ENCODE measurements around the gene PKN2. TPM values are rescaled to one million over a fixed set of nuclear protein-coding genes. Genes with fewer than 3 reads are reported as not detected.

The PKN2 gene
- total RNA-seq, 1 experiment from 2014 or later = 32.5 TPM

DNA sequence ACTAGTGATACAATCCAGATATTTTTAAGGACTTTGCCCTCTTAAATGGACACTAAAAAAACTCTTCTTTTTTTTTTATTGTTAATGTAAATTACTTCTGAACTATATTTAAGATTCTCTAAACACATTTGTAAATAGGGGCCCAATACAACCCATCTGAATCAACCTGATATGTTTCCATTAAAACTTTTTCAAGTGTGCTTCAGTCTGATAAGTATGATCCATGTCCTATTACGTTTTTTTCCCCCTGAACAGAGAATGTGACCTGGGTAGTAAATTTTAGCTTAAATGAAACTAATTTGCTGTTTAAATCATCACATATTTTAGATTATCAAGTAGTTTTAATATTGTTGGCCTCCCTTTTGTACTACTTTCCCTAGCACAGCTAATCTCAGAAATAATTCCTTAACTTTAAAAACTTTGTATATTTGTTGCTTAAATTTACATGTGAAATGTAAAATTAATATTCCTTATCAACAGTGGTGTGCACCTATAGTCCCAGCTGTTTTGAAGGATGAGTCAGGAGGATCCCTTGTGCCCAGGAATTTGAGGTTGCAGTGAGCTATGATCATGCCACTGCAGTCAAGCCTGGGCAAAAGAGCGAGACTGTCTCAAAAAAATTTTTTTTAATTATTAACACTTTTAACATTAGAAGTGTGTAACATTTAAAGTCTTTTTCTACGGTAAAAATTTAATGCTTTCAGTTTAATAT lies 3.0 kb upstream of the PKN2 start:
- H3K23ac ChIP-seq (ENCODE audit: insufficient read length, low read depth, low read length) = no peak overlapping the region
- H4K91ac ChIP-seq (ENCODE audit: insufficient read length, low read depth, low read length) = no peak overlapping the region
- no peak overlapping the region for H2AFZ ChIP-seq (ENCODE audit: low read length)
- no peak overlapping the region for H3K4me2 ChIP-seq (ENCODE audit: insufficient read depth, insufficient read length, low read length)
- H3K27me3 Mint-ChIP-seq (ENCODE audit: low read depth) = no peaks in the 10 kb centered on the region
- no peaks in the 10 kb centered on the region for H3K4me1 ChIP-seq (ENCODE audit: insufficient read depth, low read length)
- H3K27ac Mint-ChIP-seq = no peak overlapping the region
- no peak overlapping the region for H3K56ac ChIP-seq (ENCODE audit: insufficient read length, low read depth, low read length)
- peaks cover 3% of the 10 kb centered on the region; the same call in 1 of the 2 replicates for H3K79me2 ChIP-seq (ENCODE audit: insufficient read depth, low read length)
- no CpG with 5 or more reads among the region's 3 CpGs for WGBS (ENCODE audit: extremely low coverage, insufficient read length, low lambda C conversion rate)
- no peak for DNase-seq
- H3K27ac ChIP-seq (ENCODE audit: insufficient read length, low read depth, low read length) = no peak overlapping the region
- no peaks in the 10 kb centered on the region for H3K9me3 ChIP-seq (ENCODE audit: control insufficient read depth, low read depth, low read length)
- H3K27me3 ChIP-seq (ENCODE audit: insufficient read depth, low read length) = no peaks in the 10 kb centered on the region
- peaks cover 0 to 2% of the 10 kb centered on the region in 2 experiments; a peak in 1 of 5 replicates for H3K9me3 Mint-ChIP-seq
- no peak overlapping the region for H2BK120ac ChIP-seq (ENCODE audit: low read depth, low read length, poor library complexity, severe bottlenecking)
- H4K8ac ChIP-seq (replicated peaks; ENCODE audit: insufficient read length, low read depth, low read length) = no peak overlapping the region
- H2BK15ac ChIP-seq (ENCODE audit: low read depth, low read length) = no peak overlapping the region
- no peak for TF ChIP-seq CTCF (conservative IDR thresholded peaks at IDR 0.05)
- no peak overlapping the region for H2AK5ac ChIP-seq (ENCODE audit: insufficient read length, low read length)
- peaks cover 7 to 13% of the 10 kb centered on the region in 2 experiments for H3K4me1 Mint-ChIP-seq
- no peaks in the 10 kb centered on the region for H3K36me3 Mint-ChIP-seq (ENCODE audit: insufficient read depth in 1 of 3, low read depth in 3 of 3)
- H4K20me1 ChIP-seq (ENCODE audit: control insufficient read depth, insufficient read depth, insufficient read length) = no peaks in the 10 kb centered on the region
- H3K18ac ChIP-seq (ENCODE audit: insufficient read length, low read depth, low read length) = no peak overlapping the region
- no peaks in the 10 kb centered on the region for H3K79me1 ChIP-seq (ENCODE audit: insufficient read depth, low read depth, low read length, poor library complexity, severe bottlenecking)
- no peak overlapping the region for H2BK5ac ChIP-seq (ENCODE audit: insufficient read length, low read length)
- no peak overlapping the region for H3K4me3 Mint-ChIP-seq
- H2BK20ac ChIP-seq (ENCODE audit: low read depth, low read length, poor library complexity, severe bottlenecking) = no peak overlapping the region
- no peaks in the 10 kb centered on the region for H3K23me2 ChIP-seq (ENCODE audit: insufficient read length, low read depth, low read length, poor library complexity, severe bottlenecking)
- H2BK12ac ChIP-seq (ENCODE audit: insufficient read length, low read depth, low read length) = no peak overlapping the region
- H4K5ac ChIP-seq (ENCODE audit: insufficient read length, low read depth, low read length) = no peak overlapping the region
- H3K14ac ChIP-seq (ENCODE audit: insufficient read depth, low read length) = no peak overlapping the region
- no peak overlapping the region for H3K9ac ChIP-seq (ENCODE audit: extremely low read depth, insufficient read length, low read length)
- no peak overlapping the region for H3T11ph ChIP-seq (ENCODE audit: low read length)
- H3K4ac ChIP-seq (ENCODE audit: low read depth, low read length) = no peak overlapping the region
